Choroid plexus epithelial cell (primary cell): ENCODE measurements around the gene IER5L.

Source experiments
- DNase-seq: peaks from one replicate; pipeline ENCODE4 v3.0.0-alpha.2; 2010; ENCODE audit warnings: low read depth
- H3K4me3 ChIP-seq: 2 replicates; pipeline ENCODE4 v1.5.1; 2011; ENCODE audit warnings: low read depth, mild to moderate bottlenecking, control low read depth, low read length, moderate library complexity
- TF ChIP-seq, protein P1 (sequence below): conservative IDR thresholded peaks from 2 replicates; pipeline ENCODE4 v1.5.1; 2011; ENCODE audit warnings: low read depth, mild to moderate bottlenecking, control low read depth, inconsistent platforms, low read length, moderate library complexity

The IER5L gene

DNA sequence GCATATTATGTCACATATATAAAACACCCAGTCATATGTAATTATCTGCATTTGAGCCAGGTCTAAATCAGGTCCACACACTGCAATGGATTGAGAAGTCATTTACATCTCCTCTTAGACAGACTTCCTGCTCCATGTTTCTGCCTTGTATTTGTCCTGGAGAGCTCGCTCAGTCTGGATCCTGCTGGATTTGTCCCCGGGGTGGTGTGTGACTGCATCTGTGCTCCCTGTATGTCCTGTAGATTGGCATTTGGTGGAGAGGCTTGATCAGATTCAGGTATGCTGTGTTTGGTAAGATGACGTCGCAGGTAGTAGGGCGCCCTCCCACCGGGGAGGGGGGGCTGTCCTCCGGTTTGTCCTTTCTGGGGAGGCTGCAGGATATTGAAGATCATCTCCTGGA is 33.6 kb upstream of the IER5L start:
- TF ChIP-seq, protein P1, sequence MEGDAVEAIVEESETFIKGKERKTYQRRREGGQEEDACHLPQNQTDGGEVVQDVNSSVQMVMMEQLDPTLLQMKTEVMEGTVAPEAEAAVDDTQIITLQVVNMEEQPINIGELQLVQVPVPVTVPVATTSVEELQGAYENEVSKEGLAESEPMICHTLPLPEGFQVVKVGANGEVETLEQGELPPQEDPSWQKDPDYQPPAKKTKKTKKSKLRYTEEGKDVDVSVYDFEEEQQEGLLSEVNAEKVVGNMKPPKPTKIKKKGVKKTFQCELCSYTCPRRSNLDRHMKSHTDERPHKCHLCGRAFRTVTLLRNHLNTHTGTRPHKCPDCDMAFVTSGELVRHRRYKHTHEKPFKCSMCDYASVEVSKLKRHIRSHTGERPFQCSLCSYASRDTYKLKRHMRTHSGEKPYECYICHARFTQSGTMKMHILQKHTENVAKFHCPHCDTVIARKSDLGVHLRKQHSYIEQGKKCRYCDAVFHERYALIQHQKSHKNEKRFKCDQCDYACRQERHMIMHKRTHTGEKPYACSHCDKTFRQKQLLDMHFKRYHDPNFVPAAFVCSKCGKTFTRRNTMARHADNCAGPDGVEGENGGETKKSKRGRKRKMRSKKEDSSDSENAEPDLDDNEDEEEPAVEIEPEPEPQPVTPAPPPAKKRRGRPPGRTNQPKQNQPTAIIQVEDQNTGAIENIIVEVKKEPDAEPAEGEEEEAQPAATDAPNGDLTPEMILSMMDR, result no peak
- H3K4me3 ChIP-seq, result no peak overlapping the region
- no peak for DNase-seq

DNA sequence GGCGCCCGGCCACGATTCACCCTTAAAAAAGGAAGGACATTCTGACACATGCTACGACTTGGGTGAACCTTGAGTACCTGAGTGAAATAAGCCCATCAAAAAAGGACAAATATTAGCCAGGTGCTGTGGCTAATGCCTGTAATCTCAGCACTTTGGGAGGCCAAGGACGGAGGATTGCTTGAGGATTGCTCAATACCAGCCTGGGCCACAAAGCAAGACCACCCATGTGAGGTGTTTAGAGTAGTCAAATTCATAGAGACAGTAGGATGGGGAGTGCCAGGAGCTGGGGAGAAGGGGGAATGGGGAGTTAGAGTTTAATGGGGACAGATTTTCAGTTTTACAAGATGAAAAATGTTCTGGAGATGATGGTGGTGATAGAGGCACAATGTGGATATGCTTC is 32.1 kb upstream of the IER5L start:
- H3K4me3 ChIP-seq, result no peak overlapping the region
- no peak for DNase-seq
- TF ChIP-seq, protein P1, result no peak

DNA sequence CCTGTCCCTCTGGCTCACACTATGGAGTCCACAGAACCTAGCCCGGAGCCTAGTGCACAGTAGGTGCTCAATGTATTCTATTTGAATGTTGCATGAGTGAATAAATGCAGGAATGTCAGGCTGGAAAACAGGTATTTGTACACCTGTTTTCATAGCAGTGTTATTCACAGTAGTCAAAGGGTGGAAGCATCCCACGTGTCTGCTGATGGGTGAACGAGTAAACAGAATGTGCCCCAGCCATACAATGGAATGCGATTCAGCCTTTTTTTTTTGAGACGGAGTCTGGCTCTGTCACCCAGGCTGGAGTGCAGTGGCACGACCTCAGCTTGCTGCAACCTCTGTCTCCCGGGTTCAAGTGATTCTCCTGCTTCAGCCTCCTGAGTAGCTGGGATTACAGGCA is 31.5 kb upstream of the IER5L start:
- TF ChIP-seq, protein P1, result no peak
- no peak overlapping the region for H3K4me3 ChIP-seq
- DNase-seq, result no peak

GRCh38 chr9:129209109-129209508 is 31.0 kb upstream of the IER5L start:
- no peak overlapping the region for H3K4me3 ChIP-seq
- DNase-seq, result no peak
- TF ChIP-seq, protein P1, result no peak

DNA sequence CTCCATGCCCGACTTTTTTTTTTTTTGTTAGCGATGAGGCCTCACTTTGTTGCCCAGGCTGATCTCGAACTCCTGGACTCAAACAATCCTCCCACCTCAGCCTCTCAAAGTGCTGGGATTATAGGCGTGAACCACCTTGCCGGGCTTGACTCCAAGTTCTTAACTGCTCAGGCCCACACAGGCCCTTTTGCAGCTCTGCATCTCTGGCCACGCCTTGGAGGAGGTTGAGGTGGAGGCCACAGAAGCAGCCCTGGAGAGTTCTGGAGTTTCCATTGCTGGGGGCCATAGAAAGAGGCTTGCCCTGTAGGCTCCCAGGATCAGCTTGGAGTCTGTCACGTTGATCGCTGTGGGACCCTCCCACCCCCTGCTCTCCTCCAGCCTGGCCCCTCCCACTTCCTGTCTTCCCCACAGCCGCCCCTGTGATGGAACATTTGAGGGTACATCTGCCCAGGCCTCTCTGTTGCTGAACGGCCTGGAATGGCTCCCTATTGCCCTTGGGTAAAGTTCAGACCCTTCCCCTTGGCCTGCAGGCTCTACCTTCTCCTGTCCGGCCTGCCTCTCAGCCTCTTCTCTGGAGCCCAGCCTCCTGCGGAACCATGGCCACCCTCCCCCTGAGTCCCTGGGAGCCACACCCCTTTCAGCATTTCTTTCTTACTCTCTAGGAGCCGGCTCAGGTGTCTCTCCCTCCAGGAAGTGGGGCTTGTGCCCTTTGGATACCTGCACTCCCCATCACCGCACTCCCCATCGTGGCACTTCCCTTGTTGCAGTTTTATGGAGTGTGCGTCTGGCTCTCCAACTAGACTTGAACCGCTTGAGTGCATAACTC is 30.4 kb upstream of the IER5L start:
- TF ChIP-seq, protein P1, result no peak
- no peak overlapping the region for H3K4me3 ChIP-seq
- DNase-seq, result no peak

DNA sequence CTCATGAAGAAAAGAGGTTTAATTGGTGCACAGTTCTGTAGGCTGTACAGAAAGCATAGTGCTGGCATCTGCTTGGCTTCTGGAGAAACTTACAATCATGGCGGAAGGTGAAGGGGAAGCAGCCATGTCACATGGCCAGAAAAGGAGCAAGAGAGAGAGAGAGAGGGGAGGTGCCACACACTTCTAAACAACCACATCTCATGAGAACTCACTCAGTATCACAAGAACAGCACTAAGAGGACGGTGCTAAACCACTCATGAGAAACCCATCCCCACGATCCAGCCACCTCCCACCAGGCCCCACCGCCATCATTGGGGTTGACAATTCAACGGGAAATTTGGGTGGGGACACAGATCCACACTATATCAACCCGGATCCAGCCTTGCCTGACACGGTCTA is 28.8 kb upstream of the IER5L start:
- TF ChIP-seq, protein P1, result no peak
- no peak for DNase-seq
- H3K4me3 ChIP-seq, result no peak overlapping the region

DNA sequence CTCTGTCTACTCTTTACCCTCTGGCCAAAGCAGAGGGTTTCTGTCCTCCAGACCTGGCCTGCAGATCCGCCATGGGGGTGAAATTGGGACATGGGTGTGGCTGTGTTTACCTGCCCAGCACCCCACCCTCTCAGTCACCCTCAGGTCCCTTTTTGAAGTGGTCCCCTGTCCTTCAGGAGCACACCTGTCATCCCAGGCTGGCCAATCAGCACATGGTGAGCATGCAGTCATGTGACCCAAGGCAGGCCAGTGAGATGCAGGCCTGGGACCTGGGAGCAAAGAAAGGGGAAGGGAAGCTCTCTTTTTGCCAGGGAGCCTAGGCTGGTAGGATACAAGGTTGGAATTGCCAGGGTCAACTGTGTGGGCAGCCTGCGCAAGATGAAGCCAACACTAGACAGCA is 28.3 kb upstream of the IER5L start:
- TF ChIP-seq, protein P1, result no peak
- DNase-seq, result no peak
- no peak overlapping the region for H3K4me3 ChIP-seq
